OCI-LY1 (cell line): Measurements from ENCODE around the gene ZNF575.

Experiments used
- H2AFZ ChIP-seq: fragments of 200-600 bp; sonication (generic), shearing (Covaris generic); 2 replicates; pipeline ENCODE4 v1.6.0; 2014; ENCODE audit warnings: antibody characterized with exemption, mild to moderate bottlenecking, low read length
- H3F3A ChIP-seq: fragments of 200-600 bp; sonication (generic), shearing (Covaris generic); 2 replicates; pipeline ENCODE4 v1.6.0; 2014; ENCODE audit warnings: mild to moderate bottlenecking, antibody characterized with exemption, low read length, moderate library complexity; ENCODE audit not compliant: insufficient read depth
- H3K27ac ChIP-seq: fragments of 200-600 bp; sonication (generic); 2 replicates; pipeline ENCODE4 v1.5.1; 2014; ENCODE audit warnings: low read length, mixed run types, mild to moderate bottlenecking, low read depth; ENCODE audit not compliant: poor library complexity, severe bottlenecking
- H3K27me3 ChIP-seq: fragments of 200-600 bp; sonication (generic); 2 replicates; pipeline ENCODE4 v1.6.0; 2014; ENCODE audit warnings: antibody characterized with exemption, mild to moderate bottlenecking, low read length, moderate library complexity; ENCODE audit not compliant: insufficient read depth
- H3K36me3 ChIP-seq: fragments of 200-600 bp; sonication (generic); 2 replicates; pipeline ENCODE4 v1.6.1; 2014; ENCODE audit warnings: mild to moderate bottlenecking, antibody characterized with exemption, low read length, moderate library complexity, mixed read lengths; ENCODE audit not compliant: insufficient read depth
- H3K4me1 ChIP-seq: fragments of 200-600 bp; sonication (generic); 2 replicates; pipeline ENCODE4 v1.5.1; 2014; ENCODE audit warnings: mild to moderate bottlenecking, low read length, moderate library complexity; ENCODE audit not compliant: insufficient read depth, severe bottlenecking
- H3K4me2 ChIP-seq: fragments of 200-600 bp; sonication (generic), shearing (Covaris generic); 2 replicates; pipeline ENCODE4 v1.6.1; 2014; ENCODE audit warnings: low read length
- H3K4me3 ChIP-seq: fragments of 200-600 bp; sonication (generic); 2 replicates; pipeline ENCODE4 v1.5.1; 2014; ENCODE audit warnings: low read length, low read depth, mild to moderate bottlenecking, mixed read lengths; ENCODE audit not compliant: poor library complexity, severe bottlenecking
- H3K79me2 ChIP-seq: fragments of 200-600 bp; shearing (Covaris generic); 2 replicates; pipeline ENCODE4 v1.6.1; 2016; ENCODE audit warnings: mixed run types, low read length, mixed read lengths; ENCODE audit not compliant: insufficient read depth
- H3K9ac ChIP-seq: fragments of 200-600 bp; sonication (generic), shearing (Covaris generic); 2 replicates; pipeline ENCODE4 v1.6.1; 2014; ENCODE audit warnings: mild to moderate bottlenecking, low read length, mixed read lengths
- H3K9me2 ChIP-seq: fragments of 200-600 bp; sonication (generic), shearing (Covaris generic); 2 replicates; pipeline ENCODE4 v1.6.1; 2014; ENCODE audit warnings: low read depth, mild to moderate bottlenecking, low read length, mixed read lengths
- H3K9me3 ChIP-seq: fragments of 200-600 bp; shearing (Covaris generic); 2 replicates; pipeline ENCODE4 v1.6.1; 2014; ENCODE audit warnings: low read length, mixed read lengths
- H4K20me1 ChIP-seq: fragments of 200-600 bp; sonication (generic), shearing (Covaris generic); 2 replicates; pipeline ENCODE4 v1.6.0; 2016; ENCODE audit warnings: mild to moderate bottlenecking, low read length; ENCODE audit not compliant: insufficient read depth
- CTCF ChIP-seq: fragments of 200-600 bp; sonication (generic), shearing (Covaris generic); IDR thresholded peaks from 2 replicates; pipeline ENCODE4 v1.5.1; 2017; ENCODE audit warnings: mild to moderate bottlenecking, antibody characterized with exemption, low read length, moderate library complexity, mixed read lengths
- EZH2 ChIP-seq: fragments of 200-600 bp; sonication (generic), shearing (Covaris generic); IDR thresholded peaks from 2 replicates; pipeline ENCODE4 v1.8.0; 2017; ENCODE audit warnings: borderline replicate concordance, mixed run types, mild to moderate bottlenecking, antibody characterized with exemption, low read length, moderate library complexity, mixed read lengths

The ZNF575 gene

DNA sequence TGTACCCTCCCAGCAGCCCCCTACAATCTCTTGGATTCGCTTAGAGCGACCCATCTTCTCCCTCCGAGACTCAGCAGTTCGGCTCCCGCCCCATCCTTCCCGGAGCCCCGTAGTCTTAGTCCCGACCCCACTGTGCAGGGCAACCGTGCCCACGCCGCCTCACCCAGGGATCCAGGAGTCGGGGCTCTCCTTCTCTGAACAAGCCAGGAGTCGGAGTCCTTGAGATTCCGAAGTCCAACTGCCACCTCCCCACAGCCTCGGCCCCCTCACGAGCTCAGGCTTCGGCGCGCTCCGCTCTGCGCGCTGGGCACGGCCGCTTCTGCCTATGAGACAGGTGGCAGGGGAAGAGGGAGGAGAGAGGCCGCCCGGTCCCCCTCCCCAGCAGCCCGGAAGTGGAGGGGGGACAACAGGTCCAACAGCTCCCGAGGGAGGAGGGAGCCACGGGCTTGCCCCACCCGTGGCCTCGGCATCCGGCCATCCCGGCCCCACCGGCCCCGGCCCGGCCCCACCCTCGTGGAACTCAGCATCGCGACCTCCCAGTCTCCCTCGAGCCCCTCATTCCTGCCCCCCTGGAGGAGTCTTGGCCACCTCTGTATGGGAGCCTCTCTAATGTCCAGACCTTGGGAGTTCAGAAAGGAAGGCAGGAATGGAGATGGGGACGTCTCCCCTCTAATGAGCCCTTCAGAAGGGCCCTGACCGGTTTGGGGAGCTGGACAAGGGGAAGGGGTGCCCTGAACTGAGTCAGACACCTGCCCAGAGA, 28.4 kb upstream of the ZNF575 start, which contains the start of gene PHLDB3:
PHLDB3 (minus strand) TSS at position 321 of the 760 bp plus-strand sequence. CDS start 628 bp downstream, outside the sequence.
- peak within 1 kb of the TSS; percentile 83 for H2AFZ ChIP-seq
- no peaks in the 10 kb centered on the region for H3K27me3 ChIP-seq
- H3K9ac ChIP-seq: peak within 1 kb of the TSS; percentile 93
- no peaks in the 10 kb centered on the region for H3F3A ChIP-seq
- no peaks in the 10 kb centered on the region for H3K9me2 ChIP-seq
- peak within 1 kb of the TSS; percentile 95 for H3K4me2 ChIP-seq
- peaks cover 21% of the 10 kb centered on the region for H3K4me1 ChIP-seq
- no peaks in the 10 kb centered on the region for H3K36me3 ChIP-seq
- no peaks in the 10 kb centered on the region for H4K20me1 ChIP-seq
- no peaks in the 10 kb centered on the region for H3K79me2 ChIP-seq
- peak within 1 kb of the TSS; percentile 71 for H3K4me3 ChIP-seq
- no peak for TF ChIP-seq EZH2
- peak; percentile 9; the same call in 1 of the 2 replicates for TF ChIP-seq CTCF
- no peaks in the 10 kb centered on the region for H3K9me3 ChIP-seq
- H3K27ac ChIP-seq: peak within 1 kb of the TSS; percentile 55

GRCh38 chr19:43505186-43505456, 27.9 kb upstream of the ZNF575 start:
- peak overlapping the region; percentile 93; the same call in 1 of the 2 replicates for H3K9ac ChIP-seq
- H3K4me1 ChIP-seq: peaks cover 21% of the 10 kb centered on the region
- H3K9me3 ChIP-seq: no peaks in the 10 kb centered on the region
- H3K27ac ChIP-seq: peak overlapping the region; percentile 55
- no peaks in the 10 kb centered on the region for H3K27me3 ChIP-seq
- TF ChIP-seq CTCF: no peak
- TF ChIP-seq EZH2: no peak
- peak overlapping the region; percentile 95; the same call in 1 of the 2 replicates for H3K4me2 ChIP-seq
- no peaks in the 10 kb centered on the region for H4K20me1 ChIP-seq
- no peaks in the 10 kb centered on the region for H3K36me3 ChIP-seq
- H2AFZ ChIP-seq: no peak overlapping the region
- H3K9me2 ChIP-seq: no peaks in the 10 kb centered on the region
- no peaks in the 10 kb centered on the region for H3K79me2 ChIP-seq
- peak overlapping the region; percentile 71 for H3K4me3 ChIP-seq
- no peaks in the 10 kb centered on the region for H3F3A ChIP-seq

DNA sequence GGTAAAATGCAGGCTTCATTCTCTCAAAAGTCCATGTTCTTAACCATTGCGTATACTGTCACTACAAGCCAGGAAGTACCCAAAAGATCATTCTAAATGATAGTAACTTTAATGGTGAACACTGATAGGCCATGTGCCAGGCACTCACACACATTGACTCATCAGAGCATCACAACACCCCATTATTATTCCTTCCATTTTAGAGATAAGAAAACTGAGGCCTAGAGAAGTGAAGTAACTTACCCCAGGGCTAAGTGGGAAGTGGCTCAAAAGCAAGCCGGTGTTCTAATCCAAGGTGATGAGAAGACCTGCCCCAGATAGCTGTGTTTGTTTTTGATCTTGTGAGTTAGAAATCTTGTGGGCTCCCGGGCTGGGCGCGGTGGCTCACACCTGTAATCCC, 27.0 kb upstream of the ZNF575 start:
- H3K4me3 ChIP-seq: no peak overlapping the region

More for the DNA sequence above, 27.0 kb upstream of the ZNF575 start:
- Histone ChIP-seq H4K20me1 (no peaks in the 10 kb centered on the region), H3K9ac (no peak overlapping the region), H3K4me1 (peaks cover 21% of the 10 kb centered on the region), H3K4me2 (no peak overlapping the region), H3K27me3 (no peaks in the 10 kb centered on the region), H3K9me2 (no peaks in the 10 kb centered on the region), H3K9me3 (no peaks in the 10 kb centered on the region), H3K27ac (no peak overlapping the region), H3F3A (no peaks in the 10 kb centered on the region), H3K36me3 (no peaks in the 10 kb centered on the region), H3K79me2 (no peaks in the 10 kb centered on the region), H2AFZ (no peak overlapping the region)
- TF ChIP-seq EZH2 (no peak), CTCF (no peak)
